PC-3 (cell line): ENCODE measurements around the gene WDR36. TPM values are rescaled to one million over a fixed set of nuclear protein-coding genes. Genes with fewer than 3 reads are reported as not detected.

Source experiments
- ATAC-seq: fragments of 200-7000 bp; cut with Tn5 transposase; 2 replicates; pipeline ENCODE4 v1.9.1; 2020; ENCODE audit warnings: mild to moderate bottlenecking, moderate library complexity
- BruUV-seq: library from RNA; stranded (reverse); fragments of 400-500 nt; replicated peaks from 2 replicates; lab custom pipeline; 2021; lab: Mats Ljungman, UMichigan
- CTCF ChIA-PET: fragments of 300-600 bp; sonication (Branson Sonifier 250); formaldehyde crosslinking; loops from one replicate; lab custom pipeline; 2022; ENCODE audit warnings: antibody characterized with exemption; lab: Charles Lee
- POLR2A ChIA-PET: fragments of 300-600 bp; sonication (Branson Sonifier 250); formaldehyde crosslinking; loops from one replicate; lab custom pipeline; 2022; ENCODE audit warnings: antibody characterized with exemption; ENCODE audit not compliant: unreplicated experiment; lab: Charles Lee
- DNase-seq: peaks from one replicate; pipeline ENCODE4 v3.0.0-alpha.2; 2015
- H2AFZ ChIP-seq: fragments of 300-600 bp; sonication (generic); 2 replicates; pipeline ENCODE4 v1.6.0; 2016; ENCODE audit warnings: antibody characterized with exemption, low read length
- H3F3A ChIP-seq: fragments of 300-600 bp; sonication (generic); one replicate; pipeline ENCODE4 v1.6.0; 2017; ENCODE audit warnings: antibody characterized with exemption, low read length, control low read depth, mild to moderate bottlenecking; ENCODE audit not compliant: unreplicated experiment
- H3K27ac ChIP-seq: fragments of 300-600 bp; sonication (generic); 2 replicates; pipeline ENCODE4 v1.5.1; 2016; ENCODE audit warnings: mild to moderate bottlenecking, low read length
- H3K27me3 ChIP-seq: fragments of 300-600 bp; sonication (generic); 2 replicates; pipeline ENCODE4 v1.6.1; 2016; ENCODE audit warnings: low read length, mixed read lengths
- H3K36me3 ChIP-seq: fragments of 300-600 bp; sonication (generic); 2 replicates; pipeline ENCODE4 v1.6.1; 2016; ENCODE audit warnings: low read depth, mixed run types, low read length, mixed read lengths
- H3K4me1 ChIP-seq: fragments of 300-600 bp; sonication (generic); 2 replicates; pipeline ENCODE4 v1.5.1; 2016; ENCODE audit warnings: low read length; ENCODE audit not compliant: insufficient read depth
- H3K4me2 ChIP-seq: fragments of 300-600 bp; sonication (generic); 2 replicates; pipeline ENCODE4 v1.6.0; 2016; ENCODE audit warnings: low read length
- H3K4me3 ChIP-seq: fragments of 300-600 bp; sonication (generic); 2 replicates; pipeline ENCODE4 v1.5.1; 2016; ENCODE audit warnings: mild to moderate bottlenecking, low read length, mixed read lengths
- H3K79me2 ChIP-seq: fragments of 300-600 bp; sonication (generic); 2 replicates; pipeline ENCODE4 v1.6.1; 2017; ENCODE audit warnings: low read length, mixed read lengths
- H3K9ac ChIP-seq: fragments of 300-600 bp; sonication (generic); 2 replicates; pipeline ENCODE4 v1.6.0; 2016; ENCODE audit warnings: mild to moderate bottlenecking, low read length
- H3K9me2 ChIP-seq: fragments of 300-600 bp; sonication (generic); replicated peaks from 2 replicates; pipeline ENCODE4 v1.6.1; 2016; ENCODE audit warnings: mixed run types, low read length, mixed read lengths
- H3K9me3 ChIP-seq: fragments of 300-600 bp; sonication (generic); 2 replicates; pipeline ENCODE4 v1.6.1; 2016; ENCODE audit warnings: low read length, mixed read lengths
- H4K20me1 ChIP-seq: fragments of 300-600 bp; sonication (generic); 2 replicates; pipeline ENCODE4 v1.6.1; 2016; ENCODE audit warnings: low read length, mixed read lengths
- CTCF ChIP-seq: fragments of 300-600 bp; sonication (generic); conservative IDR thresholded peaks from 2 replicates; pipeline ENCODE4 v1.5.1; 2017; ENCODE audit warnings: antibody characterized with exemption, low read depth, mild to moderate bottlenecking, low read length
- EZH2 ChIP-seq: fragments of 300-600 bp; sonication (generic); IDR thresholded peaks from one replicate; pipeline ENCODE4 v1.6.1; 2017; ENCODE audit warnings: antibody characterized with exemption, mild to moderate bottlenecking, low read length; ENCODE audit not compliant: unreplicated experiment
- EZH2phosphoT487 ChIP-seq: fragments of 300-600 bp; sonication (generic); IDR thresholded peaks from 2 replicates; pipeline ENCODE4 v1.6.1; 2018; ENCODE audit warnings: mild to moderate bottlenecking, antibody characterized with exemption, low read length, borderline replicate concordance
- intact Hi-C: fragments of 100-400 bp; cut with micrococcal nuclease; formaldehyde crosslinking; loops from 2 replicates; pipeline ENCODE4 v1.9.0; 2023
- total RNA-seq: library from RNA; depleted of rRNA; stranded (reverse); fragments of >200 nt; gene quantifications from 2 replicates; pipeline ENCODE4 v1.2.3, GENCODE V29; 2014

The WDR36 gene
- total RNA-seq, 1 experiment from 2014 or later: 38.2 TPM

- DNase-seq: no peak
- no peaks in the 10 kb centered on the region for H3K9me2 ChIP-seq
- H3K27me3 ChIP-seq: no peaks in the 10 kb centered on the region
- no peak overlapping the region for H3K27ac ChIP-seq
- peaks cover 15% of the 10 kb centered on the region for H3K4me1 ChIP-seq
- ATAC-seq: no peak
- ChIA-PET POLR2A (no interaction called here), CTCF (interaction anchor here (0.6 kb wide), 1 partner anchor 264 kb away, joined by 3 read pairs; no protein-coding TSS in a partner anchor)
- no peak overlapping the region for H3K4me3 ChIP-seq
- no peaks in the 10 kb centered on the region for H3F3A ChIP-seq
- H3K9ac ChIP-seq: no peak overlapping the region
- H2AFZ ChIP-seq: peak overlapping the region; percentile 20; the same call in 1 of the 2 replicates
- no TSS peak for BruUV-seq
- H3K79me2 ChIP-seq: no peaks in the 10 kb centered on the region
- intact Hi-C loops: loop anchor here (5.0 kb wide), 2 partner anchors 109 to 289 kb away; no protein-coding TSS in a partner anchor
- H3K36me3 ChIP-seq: no peaks in the 10 kb centered on the region
- TF ChIP-seq CTCF (no peak), EZH2 (no peak), EZH2phosphoT487 (no peak)
- H3K4me2 ChIP-seq: no peak overlapping the region
- H4K20me1 ChIP-seq: no peaks in the 10 kb centered on the region
- no peaks in the 10 kb centered on the region for H3K9me3 ChIP-seq
Measured at GRCh38 chr5:111076091-111076490, 16.1 kb upstream of the WDR36 start.

- no peak for DNase-seq
- Histone ChIP-seq H3K4me2 (no peak overlapping the region), H3K9me2 (no peaks in the 10 kb centered on the region), H2AFZ (no peak overlapping the region), H3K4me1 (peaks cover 15% of the 10 kb centered on the region), H3K27me3 (no peaks in the 10 kb centered on the region), H3K27ac (no peak overlapping the region), H3K36me3 (no peaks in the 10 kb centered on the region), H3K9me3 (no peaks in the 10 kb centered on the region), H3K4me3 (no peak overlapping the region), H3F3A (no peaks in the 10 kb centered on the region), H3K9ac (no peak overlapping the region), H4K20me1 (no peaks in the 10 kb centered on the region), H3K79me2 (no peaks in the 10 kb centered on the region)
- ChIA-PET CTCF (no interaction called here), POLR2A (no interaction called here)
- TF ChIP-seq CTCF: no peak
- no peak for TF ChIP-seq EZH2
- no peak for TF ChIP-seq EZH2phosphoT487
- BruUV-seq: no TSS peak
- intact Hi-C loops: loop anchor here (5.0 kb wide), 2 partner anchors 110 to 290 kb away; no protein-coding TSS in a partner anchor
- ATAC-seq: no peak
Measured at GRCh38 chr5:111077678-111078077, 14.5 kb upstream of the WDR36 start.

- Histone ChIP-seq H3K27me3 (no peaks in the 10 kb centered on the region), H3K9me3 (no peaks in the 10 kb centered on the region), H3K36me3 (no peaks in the 10 kb centered on the region), H3K4me2 (peak overlapping the region; percentile 24; the same call in 1 of the 2 replicates), H3K9ac (no peak overlapping the region), H3K79me2 (no peaks in the 10 kb centered on the region), H3K27ac (no peak overlapping the region), H2AFZ (peak overlapping the region; percentile 62; the same call in 1 of the 2 replicates), H3K4me3 (no peak overlapping the region), H4K20me1 (no peaks in the 10 kb centered on the region), H3F3A (no peaks in the 10 kb centered on the region), H3K4me1 (peaks cover 13% of the 10 kb centered on the region), H3K9me2 (no peaks in the 10 kb centered on the region)
- ChIA-PET CTCF (no interaction called here), POLR2A (no interaction called here)
- ATAC-seq (no peak), DNase-seq (no peak)
- intact Hi-C loops: loop anchor here (5.0 kb wide), 2 partner anchors 113 to 293 kb away; no protein-coding TSS in a partner anchor
- no TSS peak for BruUV-seq
- TF ChIP-seq EZH2phosphoT487 (no peak), CTCF (no peak), EZH2 (no peak)
Measured at GRCh38 chr5:111079846-111080245, 12.3 kb upstream of the WDR36 start.
